NCI-H1105 treated with DMSO at 0.1 percent for 48 hours (cell line): ENCODE data around the gene ASB5.

Experiments
- DNase-seq: peaks from one replicate; lab custom pipeline; 2025; lab: John Stamatoyannopoulos, UW

The ASB5 gene

GRCh38 chr4:176277162-176277904 is 8.3 kb upstream of the ASB5 start:
- DNase-seq = peak; percentile 58

- DNase-seq = no peak
These were observed 7.7 kb upstream of the ASB5 start for GRCh38 chr4:176276710-176277109.

- DNase-seq = no peak
These were observed 5.4 kb upstream of the ASB5 start for GRCh38 chr4:176274441-176274840.

- DNase-seq = no peak
These were observed 4.7 kb upstream of the ASB5 start for GRCh38 chr4:176273736-176274135.

GRCh38 chr4:176272799-176273198 is 3.8 kb upstream of the ASB5 start:
- no peak for DNase-seq

- DNase-seq = no peak
These were observed 2.7 kb upstream of the ASB5 start for GRCh38 chr4:176271749-176272148.

GRCh38 chr4:176270669-176271068 is 1.6 kb upstream of the ASB5 start:
- DNase-seq = peak; percentile 38

GRCh38 chr4:176266026-176266425 is 3.0 kb downstream of the ASB5 start:
- DNase-seq = no peak

GRCh38 chr4:176262243-176262642 is 6.8 kb downstream of the ASB5 start:
- no peak for DNase-seq

GRCh38 chr4:176261481-176261880 is 7.5 kb downstream of the ASB5 start:
- DNase-seq = no peak

GRCh38 chr4:176261018-176261417 is 8.0 kb downstream of the ASB5 start:
- DNase-seq = no peak

GRCh38 chr4:176259330-176260090 is 9.5 kb downstream of the ASB5 start:
- no peak for DNase-seq

GRCh38 chr4:176258135-176258534 is 10.9 kb downstream of the ASB5 start:
- DNase-seq = no peak

GRCh38 chr4:176256921-176257320 is 12.1 kb downstream of the ASB5 start:
- DNase-seq = no peak

- no peak for DNase-seq
These were observed 26.2 kb downstream of the ASB5 start for GRCh38 chr4:176242764-176243347.

- DNase-seq = no peak
These were observed 27.3 kb downstream of the ASB5 start for GRCh38 chr4:176241703-176242102.

GRCh38 chr4:176238826-176239225 is 30.2 kb downstream of the ASB5 start:
- DNase-seq = no peak

GRCh38 chr4:176238157-176238610 is 30.8 kb downstream of the ASB5 start:
- no peak for DNase-seq

- DNase-seq = no peak
These were observed 32.1 kb downstream of the ASB5 start for GRCh38 chr4:176236946-176237345.

- no peak for DNase-seq
These were observed 38.2 kb downstream of the ASB5 start for GRCh38 chr4:176230836-176231235.

- DNase-seq = no peak
These were observed 39.4 kb downstream of the ASB5 start for GRCh38 chr4:176229645-176230044.

GRCh38 chr4:176226736-176227135 is 42.3 kb downstream of the ASB5 start:
- DNase-seq = no peak

GRCh38 chr4:176223561-176223960 is 45.5 kb downstream of the ASB5 start:
- DNase-seq = no peak
